ENCODE data around the gene PCOLCE2. TPM values are rescaled to one million over a fixed set of nuclear protein-coding genes. Genes with fewer than 3 reads are reported as not detected.
"Not testable (repeated sequence)": the region's sequence is repeated elsewhere in the genome, so short reads cannot be mapped to it uniquely, and the experiment has no call there.

PCOLCE2 gene
- total RNA-seq, 2 donors from 2014 or later: 122 to 157 TPM

DNA sequence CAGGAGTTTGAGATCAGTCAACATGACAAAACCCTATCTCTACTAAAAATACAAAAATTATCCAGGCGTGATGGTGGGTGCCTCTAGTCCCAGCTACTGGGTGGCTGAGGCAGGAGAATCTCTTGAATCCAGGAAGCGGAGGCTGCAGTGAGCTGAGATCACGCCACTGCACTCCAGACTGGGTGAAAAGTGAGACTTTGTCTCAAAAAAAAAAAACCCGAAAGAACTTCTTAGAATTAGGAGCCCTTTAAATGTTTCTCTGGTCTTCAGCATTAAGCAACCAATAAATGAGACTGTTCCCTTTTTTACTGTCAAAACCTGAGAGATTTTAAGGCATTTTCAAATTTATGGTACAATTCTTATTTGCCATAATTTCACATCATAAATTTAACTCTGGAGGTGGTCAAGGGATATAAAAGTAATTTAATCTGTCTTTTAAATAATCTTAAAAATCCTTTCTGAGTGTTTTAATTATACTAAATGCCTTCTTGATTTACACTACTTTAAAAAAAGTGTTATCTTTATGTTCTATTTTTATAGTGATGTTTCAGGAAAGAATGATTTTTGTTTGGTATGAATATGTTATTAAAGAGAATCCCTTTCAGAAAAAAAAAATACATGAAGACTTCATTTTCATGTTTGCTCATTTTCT, 10.1 kb downstream of the PCOLCE2 start:
- TF ChIP-seq CTCF (IDR thresholded peaks at IDR 0.05): no peak
- no peaks in the 10 kb centered on the region for H3K4me1 ChIP-seq (ENCODE audit: control insufficient read depth in 1 of 2, low read depth in 2 of 2)
- H3K36me3 ChIP-seq: no peaks in the 10 kb centered on the region
- no peak for ATAC-seq (ENCODE audit: insufficient number of reproducible peaks, low FRiP score, low read depth)
- no peak overlapping the region for H3K27ac ChIP-seq
- H3K4me3 ChIP-seq: no peak overlapping the region
- no peak for DNase-seq (ENCODE audit: low spot score)
- no peaks in the 10 kb centered on the region for H3K27me3 ChIP-seq (replicated peaks; ENCODE audit: insufficient read depth)
- no peaks in the 10 kb centered on the region for H3K9me3 ChIP-seq

DNA sequence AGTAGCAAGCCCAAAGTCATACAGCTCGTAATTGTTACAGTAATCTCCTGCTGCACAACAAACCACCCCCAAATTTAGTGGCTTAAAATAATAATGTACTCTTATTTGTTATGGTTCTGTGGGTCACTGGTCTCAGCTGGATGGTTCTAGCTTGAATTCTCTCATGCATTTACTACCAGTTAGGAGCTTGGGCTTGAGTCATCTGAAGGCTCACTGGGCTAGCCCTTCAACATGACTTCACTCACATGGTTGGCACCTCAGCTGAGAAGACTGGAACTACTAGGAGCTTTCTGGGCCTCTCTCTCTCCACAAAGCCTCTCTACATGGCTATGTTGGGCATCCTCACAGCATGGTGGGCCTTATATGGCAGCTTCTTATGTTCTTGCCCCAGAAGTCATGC, 12.5 kb downstream of the PCOLCE2 start:
- Histone ChIP-seq H3K36me3 (no peaks in the 10 kb centered on the region), H3K4me1 (ENCODE audit: control insufficient read depth in 1 of 2, low read depth in 2 of 2) (no peaks in the 10 kb centered on the region), H3K27me3 (replicated peaks; ENCODE audit: insufficient read depth) (no peaks in the 10 kb centered on the region), H3K27ac (no peak overlapping the region), H3K9me3 (no peaks in the 10 kb centered on the region), H3K4me3 (no peak overlapping the region)
- no peak for TF ChIP-seq CTCF (IDR thresholded peaks at IDR 0.05)
- DNase-seq (ENCODE audit: low spot score) (no peak), ATAC-seq (ENCODE audit: insufficient number of reproducible peaks, low FRiP score, low read depth) (no peak)

- H3K36me3 ChIP-seq: no peaks in the 10 kb centered on the region
- TF ChIP-seq CTCF (IDR thresholded peaks at IDR 0.05): no peak
- no peak overlapping the region for H3K27ac ChIP-seq
- ATAC-seq (ENCODE audit: insufficient number of reproducible peaks, low FRiP score, low read depth) (no peak), DNase-seq (ENCODE audit: low spot score) (no peak)
- H3K9me3 ChIP-seq: no peaks in the 10 kb centered on the region
- no peaks in the 10 kb centered on the region for H3K4me1 ChIP-seq (ENCODE audit: control insufficient read depth in 1 of 2, low read depth in 2 of 2)
- H3K4me3 ChIP-seq: no peak overlapping the region
- no peaks in the 10 kb centered on the region for H3K27me3 ChIP-seq (replicated peaks; ENCODE audit: insufficient read depth)
Observed at GRCh38 chr3:142875583-142876207, 13.2 kb downstream of the PCOLCE2 start.

DNA sequence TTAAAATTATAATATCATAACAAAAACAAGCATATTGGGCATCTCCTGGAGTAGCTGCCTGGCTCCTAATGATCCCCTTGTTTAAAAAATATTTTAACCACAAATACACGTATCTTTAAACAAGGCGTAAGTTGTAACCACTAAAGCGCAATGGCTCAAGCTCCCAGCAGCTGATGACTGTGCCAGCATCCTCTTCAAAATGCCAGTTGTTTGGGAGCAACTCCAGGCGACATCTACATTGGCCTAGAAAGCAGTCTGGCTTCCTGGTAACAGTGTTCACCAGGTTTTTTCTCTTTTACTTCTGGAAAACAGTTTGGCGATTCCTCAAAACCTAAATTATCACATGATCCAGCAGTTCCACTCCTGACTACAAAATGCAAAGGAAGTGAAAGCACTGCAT, 13.8 kb downstream of the PCOLCE2 start:
- ATAC-seq (ENCODE audit: insufficient number of reproducible peaks, low FRiP score, low read depth) (no peak), DNase-seq (ENCODE audit: low spot score) (no peak)
- H3K4me3 ChIP-seq: no peak overlapping the region
- H3K36me3 ChIP-seq: no peaks in the 10 kb centered on the region
- no peaks in the 10 kb centered on the region for H3K4me1 ChIP-seq (ENCODE audit: control insufficient read depth in 1 of 2, low read depth in 2 of 2)
- H3K9me3 ChIP-seq: no peaks in the 10 kb centered on the region
- H3K27ac ChIP-seq: no peak overlapping the region
- no peaks in the 10 kb centered on the region for H3K27me3 ChIP-seq (replicated peaks; ENCODE audit: insufficient read depth)
- no peak for TF ChIP-seq CTCF (IDR thresholded peaks at IDR 0.05)

DNA sequence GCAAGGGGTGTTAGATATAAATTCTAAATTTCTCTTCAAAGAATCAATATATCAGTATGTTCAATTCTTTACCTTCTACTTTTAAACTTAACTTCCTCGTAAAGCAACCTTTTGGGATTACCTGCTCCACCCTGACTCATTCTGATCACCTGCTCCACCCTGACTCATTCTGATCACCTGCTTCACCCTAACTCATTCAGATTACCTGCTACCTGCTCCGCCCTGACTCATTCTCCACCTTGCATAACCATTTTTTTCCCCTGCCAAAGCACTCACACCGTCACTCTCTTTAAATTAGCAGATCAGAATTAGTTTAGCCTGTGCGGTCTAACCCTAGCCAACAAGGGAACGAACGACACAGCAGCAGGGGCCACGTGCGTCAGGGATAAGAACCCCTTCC, 20.5 kb downstream of the PCOLCE2 start:
- H3K4me3 ChIP-seq; ATAC-seq (ENCODE audit: insufficient number of reproducible peaks, low FRiP score, low read depth); H3K36me3 ChIP-seq; H3K27ac ChIP-seq; H3K9me3 ChIP-seq; H3K4me1 ChIP-seq (ENCODE audit: control insufficient read depth in 1 of 2, low read depth in 2 of 2); DNase-seq (ENCODE audit: low spot score); H3K27me3 ChIP-seq (replicated peaks; ENCODE audit: insufficient read depth): not testable (repeated sequence)
